Measurements from ENCODE around the gene SULF2. TPM values are rescaled to one million over a fixed set of nuclear protein-coding genes. Genes with fewer than 3 reads are reported as not detected.
"Not testable (repeated sequence)": the region's sequence is repeated elsewhere in the genome, so short reads cannot be mapped to it uniquely, and the experiment has no call there.

Gene SULF2
- polyA plus RNA-seq, 3 donors = 67.5 to 79.3 (median 69.8) TPM

DNA sequence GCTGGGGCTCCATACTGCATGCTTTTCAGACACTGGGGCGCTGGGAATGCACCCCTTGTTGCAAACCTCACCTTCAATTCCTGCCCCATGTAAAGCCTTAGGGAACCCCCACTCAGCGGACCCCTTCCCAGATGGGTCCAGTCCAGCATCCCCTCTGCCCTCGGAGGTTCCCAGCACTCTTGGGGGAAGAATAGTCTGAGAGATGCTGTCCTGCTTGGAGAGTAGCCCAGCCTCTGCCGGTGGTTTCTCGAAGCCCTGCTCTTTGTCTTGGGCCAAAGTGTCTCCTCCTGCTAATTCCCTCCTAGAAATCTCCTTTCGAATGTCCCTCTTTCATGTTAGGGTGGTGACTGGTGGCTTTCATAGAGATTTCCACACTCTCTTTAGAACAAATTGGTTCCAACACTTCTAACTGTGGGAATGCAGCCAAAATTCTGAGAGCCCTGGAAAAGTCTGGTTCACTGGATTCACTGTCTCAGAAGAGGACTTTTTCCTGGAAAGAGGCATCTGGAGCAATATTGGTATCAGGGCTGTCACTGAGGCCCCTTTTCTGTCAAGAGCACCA lies 24.9 kb upstream of the SULF2 start:
- no peak for DNase-seq

GRCh38 chr20:47809161-47809960 lies 24.1 kb upstream of the SULF2 start:
- no peak for DNase-seq

- no peak for DNase-seq
Measured at GRCh38 chr20:47805951-47806350, 20.7 kb upstream of the SULF2 start.

DNA sequence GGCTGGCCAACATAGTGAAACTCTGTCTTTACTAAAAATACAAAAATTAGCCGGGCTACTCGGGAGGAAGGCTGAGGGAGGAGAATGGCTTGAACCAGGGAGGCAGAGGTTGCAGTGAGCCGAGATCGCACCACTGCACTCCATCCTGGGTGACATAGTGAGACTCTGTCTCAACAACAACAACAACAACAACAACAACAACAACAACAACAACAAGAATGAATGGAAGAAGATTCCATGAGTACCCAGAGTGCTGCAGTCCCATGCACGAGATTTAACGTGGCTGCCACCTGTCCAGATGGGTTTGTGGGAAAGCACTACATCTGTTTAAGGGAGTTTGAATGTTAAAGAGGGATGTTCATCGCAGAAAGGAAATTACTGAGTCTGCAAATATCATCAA lies 19.7 kb upstream of the SULF2 start:
- DNase-seq = not testable (repeated sequence)

- DNase-seq = not testable (repeated sequence)
Measured at GRCh38 chr20:47804224-47804825, 19.0 kb upstream of the SULF2 start.

GRCh38 chr20:47802975-47803374 lies 17.7 kb upstream of the SULF2 start:
- no peak for DNase-seq

DNA sequence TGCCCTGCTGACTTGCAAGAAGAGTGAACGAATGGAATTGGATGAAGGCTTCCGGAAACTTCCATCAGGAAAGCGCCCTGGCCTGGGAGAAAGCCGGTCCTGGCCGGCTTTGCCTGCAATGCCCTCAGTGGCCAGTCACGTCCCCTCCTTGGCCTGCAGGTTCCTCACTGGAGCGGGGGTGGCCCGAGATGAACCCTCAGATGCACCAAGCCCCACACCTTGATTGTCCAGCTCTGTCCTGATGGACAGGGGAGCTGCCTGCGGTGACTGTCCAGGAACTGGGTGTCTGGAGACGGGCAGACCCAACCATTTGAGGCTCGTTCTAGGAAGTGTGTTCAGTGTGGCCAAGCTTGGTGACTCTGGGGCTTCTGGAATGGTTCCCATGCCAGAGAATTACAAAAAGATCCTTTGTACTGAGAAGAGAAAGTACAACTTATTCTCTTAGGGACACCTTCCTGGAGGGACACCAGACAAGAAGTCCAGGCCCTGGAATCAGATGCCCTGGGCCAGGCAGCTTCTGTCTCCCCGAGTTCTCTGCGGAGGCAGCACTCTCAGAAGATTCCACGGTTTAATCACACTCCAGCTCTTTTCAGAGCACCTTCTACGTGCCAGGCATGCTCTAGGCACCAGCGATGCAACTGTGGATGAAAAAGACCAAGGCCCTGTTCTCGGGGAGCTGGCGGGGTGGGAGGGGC lies 17.1 kb upstream of the SULF2 start:
- no peak for DNase-seq

DNA sequence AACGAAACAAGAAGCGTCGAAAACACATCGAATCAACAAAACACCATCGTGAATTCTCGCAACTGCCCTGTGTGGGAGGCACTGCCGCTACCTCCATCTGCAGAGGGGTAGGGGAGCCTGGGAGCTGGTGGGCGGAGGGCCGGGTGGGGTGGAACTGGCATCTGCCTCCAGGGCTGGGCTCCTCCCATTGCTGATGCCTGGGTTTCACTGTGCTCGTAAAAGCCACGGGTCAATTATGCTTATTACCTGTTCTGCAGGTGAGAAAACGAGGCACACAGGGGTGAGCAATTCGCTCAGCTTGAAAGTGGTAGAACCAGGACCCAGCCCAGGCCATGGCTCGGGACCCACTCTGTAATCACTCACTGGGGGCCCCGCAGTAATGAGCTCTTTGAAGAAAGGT lies 16.5 kb upstream of the SULF2 start:
- no peak for DNase-seq

- no peak for DNase-seq
Measured at GRCh38 chr20:47801079-47801478, 15.8 kb upstream of the SULF2 start.

GRCh38 chr20:47800623-47801022 lies 15.3 kb upstream of the SULF2 start:
- no peak for DNase-seq

DNA sequence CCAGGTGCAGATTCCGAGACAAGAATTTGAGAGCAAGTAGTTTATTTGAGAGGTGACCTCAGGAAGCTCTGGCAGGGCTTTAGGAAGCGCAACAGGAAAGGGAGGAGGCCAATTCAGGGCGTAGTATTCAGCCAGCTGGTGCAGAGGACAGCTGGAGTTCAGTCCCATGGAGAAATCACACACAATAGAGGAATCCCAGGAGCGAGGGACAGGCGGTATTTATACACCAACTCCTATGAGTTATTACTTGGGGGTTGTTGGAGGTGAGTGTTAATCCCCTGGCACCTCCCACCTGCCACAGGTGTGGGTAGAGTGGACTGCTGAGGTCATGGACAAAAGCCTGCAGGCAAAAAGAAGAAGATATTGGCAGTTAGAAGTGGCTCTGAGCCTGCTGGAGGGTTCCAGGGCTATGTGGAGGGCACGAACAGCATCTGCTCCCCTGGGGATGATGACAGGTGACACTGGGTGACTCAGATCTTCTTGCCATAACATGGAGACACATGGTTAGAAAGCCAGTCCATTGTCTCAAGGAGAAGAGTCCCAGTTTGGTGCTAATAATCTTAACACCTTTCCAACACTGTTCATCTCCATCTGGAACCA lies 13.9 kb upstream of the SULF2 start:
- DNase-seq = no peak

DNA sequence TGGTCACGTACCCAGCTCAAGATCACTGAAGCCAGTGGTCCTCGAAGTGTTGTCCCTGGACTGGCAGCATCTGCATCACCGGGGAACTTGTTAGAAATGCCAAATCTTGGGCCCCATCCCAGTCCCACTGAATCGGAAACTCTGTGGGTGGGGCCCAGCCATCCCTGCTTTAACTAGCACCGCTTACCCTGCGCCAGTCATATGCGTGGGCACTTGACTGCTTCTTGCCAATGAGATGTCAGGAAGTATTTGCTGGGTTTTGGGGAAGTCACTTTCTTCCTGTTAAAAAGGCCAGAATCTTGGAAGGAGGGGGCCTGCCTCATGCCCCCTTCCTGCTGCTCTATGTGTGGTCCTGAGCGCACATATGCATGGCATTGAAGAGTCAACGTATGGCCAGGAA lies 11.7 kb upstream of the SULF2 start:
- DNase-seq = no peak

GRCh38 chr20:47795214-47795907 lies 10.1 kb upstream of the SULF2 start:
- DNase-seq = no peak

- not testable (repeated sequence) for DNase-seq
Measured at GRCh38 chr20:47794264-47794663, 9.0 kb upstream of the SULF2 start.

DNA sequence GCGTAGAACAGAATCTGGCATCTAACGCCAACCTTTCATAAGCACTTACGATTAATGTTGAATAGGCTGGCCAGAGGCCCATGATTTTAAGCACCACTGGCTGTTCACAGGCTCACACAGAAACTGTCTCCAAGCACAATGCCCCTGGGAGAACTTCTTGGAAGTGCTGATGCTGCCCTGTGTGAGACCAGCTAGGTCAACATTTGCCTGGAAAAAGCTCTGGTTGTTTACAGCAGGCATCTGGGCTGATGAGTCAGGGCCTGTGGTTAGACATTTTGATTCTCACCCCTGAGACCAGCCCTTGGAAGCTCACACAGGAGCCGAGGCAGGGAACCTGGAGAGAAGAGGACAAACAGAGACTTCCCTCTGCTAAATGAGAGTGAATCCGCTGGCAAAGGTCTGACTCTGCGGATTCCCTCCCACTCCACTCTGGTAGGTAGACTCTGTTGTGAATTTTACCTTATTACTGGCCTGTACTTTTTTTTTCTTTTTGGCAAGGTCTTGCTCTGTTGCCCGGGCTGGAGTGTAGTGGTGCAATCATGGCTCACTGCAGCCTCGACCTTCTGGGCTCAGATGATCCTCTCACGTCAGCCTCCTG lies 6.8 kb upstream of the SULF2 start:
- no peak for DNase-seq

GRCh38 chr20:47791084-47791599 lies 5.9 kb upstream of the SULF2 start:
- no peak for DNase-seq

DNA sequence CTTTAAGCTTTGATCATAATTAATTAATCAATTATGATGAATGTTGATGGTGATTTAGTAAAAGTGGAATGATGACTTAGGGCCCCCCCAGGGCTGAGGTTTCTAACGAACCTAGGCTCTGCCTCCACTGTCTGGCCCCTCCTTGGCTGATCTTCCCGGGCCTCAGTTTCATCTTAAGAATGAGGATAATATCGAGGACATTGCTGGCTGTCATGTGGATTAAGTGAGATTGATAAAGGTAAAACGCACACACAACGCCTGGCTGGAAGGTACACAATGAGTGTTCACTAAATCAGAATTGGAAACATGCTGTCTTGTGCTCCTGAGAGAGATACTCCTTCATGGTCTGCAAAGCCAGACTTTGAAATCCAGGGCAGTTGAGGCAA lies 5.3 kb upstream of the SULF2 start:
- DNase-seq = no peak

DNA sequence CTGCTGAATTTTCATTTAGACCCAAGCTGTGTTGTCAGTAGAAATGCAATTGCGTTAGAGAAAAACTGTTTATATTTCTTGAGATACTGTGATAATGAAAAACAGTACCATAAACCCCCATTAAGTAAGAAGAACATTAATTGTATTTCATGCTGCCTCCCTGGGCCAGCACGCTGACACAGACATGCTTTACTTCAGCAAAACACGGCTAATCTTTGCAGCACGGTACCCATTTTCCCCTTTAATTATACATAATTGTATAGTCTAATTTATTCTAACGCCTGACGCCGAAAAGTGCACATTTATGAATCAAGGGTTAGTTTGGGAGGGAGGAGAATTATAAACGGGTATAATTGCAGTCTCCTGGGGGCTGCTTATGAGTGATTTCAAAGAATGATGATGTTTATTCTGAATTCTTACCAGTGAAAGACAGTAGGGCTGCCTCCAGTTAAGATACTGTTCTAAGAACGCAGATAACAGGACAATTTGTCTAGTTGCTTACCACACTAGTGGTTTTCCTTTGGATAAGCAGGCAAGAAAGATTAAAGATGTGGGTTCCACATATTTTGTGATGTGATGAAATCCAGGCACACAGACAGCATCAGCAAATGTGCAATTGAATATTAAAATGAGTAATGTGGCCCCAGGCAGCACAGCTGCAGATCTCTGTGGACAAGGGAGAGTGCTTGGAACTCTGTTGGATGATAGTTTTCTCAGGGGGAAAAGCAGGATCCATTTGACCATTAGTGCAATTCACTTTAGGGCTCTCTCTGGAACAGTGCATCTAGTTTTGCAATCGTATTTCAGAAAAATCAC lies 4.7 kb upstream of the SULF2 start:
- no peak for DNase-seq

DNA sequence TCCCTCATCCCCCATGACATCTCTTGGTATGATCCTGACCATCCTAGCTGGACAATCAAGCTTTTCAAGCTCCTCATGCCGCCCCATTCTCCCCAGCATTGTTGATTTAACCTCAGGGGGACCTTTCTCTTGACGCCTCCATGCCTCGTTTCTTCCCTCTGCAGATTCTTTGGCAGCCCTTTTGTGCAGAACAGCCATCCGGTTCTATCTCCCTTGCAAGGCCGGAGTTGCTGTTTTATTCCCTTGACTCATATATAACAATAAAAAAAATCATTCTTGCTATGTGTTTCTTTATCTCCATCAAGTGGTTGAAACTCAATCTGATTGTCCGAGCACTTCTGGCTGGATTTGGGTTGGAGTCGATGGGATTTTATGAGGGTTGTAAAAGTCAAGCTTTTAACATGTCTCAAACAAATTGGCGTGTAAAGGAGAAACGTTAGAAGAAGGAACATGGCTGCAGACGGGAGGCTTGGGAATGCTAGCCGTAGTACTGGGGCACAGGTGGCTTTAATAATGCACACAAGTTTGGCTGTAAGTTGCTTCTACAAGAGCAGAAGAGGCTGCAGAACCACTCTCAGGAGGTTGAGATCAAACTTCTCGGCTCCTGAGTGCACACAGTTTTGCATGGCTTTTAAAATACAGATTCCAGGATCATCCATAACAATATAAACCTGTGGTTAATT lies 3.9 kb upstream of the SULF2 start:
- no peak for DNase-seq

GRCh38 chr20:47788741-47789080 lies 3.4 kb upstream of the SULF2 start:
- DNase-seq = no peak

Measured in renal pelvis (tissue), 4 donors.